OCI-LY1 (cell line): ENCODE measurements around the gene TMA16.

Source experiments
- H2AFZ ChIP-seq: fragments of 200-600 bp; sonication (generic), shearing (Covaris generic); 2 replicates; pipeline ENCODE4 v1.6.0; 2014; ENCODE audit warnings: antibody characterized with exemption, mild to moderate bottlenecking, low read length
- H3F3A ChIP-seq: fragments of 200-600 bp; sonication (generic), shearing (Covaris generic); 2 replicates; pipeline ENCODE4 v1.6.0; 2014; ENCODE audit warnings: mild to moderate bottlenecking, antibody characterized with exemption, low read length, moderate library complexity; ENCODE audit not compliant: insufficient read depth
- H3K27ac ChIP-seq: fragments of 200-600 bp; sonication (generic); 2 replicates; pipeline ENCODE4 v1.5.1; 2014; ENCODE audit warnings: low read length, mixed run types, mild to moderate bottlenecking, low read depth; ENCODE audit not compliant: poor library complexity, severe bottlenecking
- H3K27me3 ChIP-seq: fragments of 200-600 bp; sonication (generic); 2 replicates; pipeline ENCODE4 v1.6.0; 2014; ENCODE audit warnings: antibody characterized with exemption, mild to moderate bottlenecking, low read length, moderate library complexity; ENCODE audit not compliant: insufficient read depth
- H3K36me3 ChIP-seq: fragments of 200-600 bp; sonication (generic); 2 replicates; pipeline ENCODE4 v1.6.1; 2014; ENCODE audit warnings: mild to moderate bottlenecking, antibody characterized with exemption, low read length, moderate library complexity, mixed read lengths; ENCODE audit not compliant: insufficient read depth
- H3K4me1 ChIP-seq: fragments of 200-600 bp; sonication (generic); 2 replicates; pipeline ENCODE4 v1.5.1; 2014; ENCODE audit warnings: mild to moderate bottlenecking, low read length, moderate library complexity; ENCODE audit not compliant: insufficient read depth, severe bottlenecking
- H3K4me2 ChIP-seq: fragments of 200-600 bp; sonication (generic), shearing (Covaris generic); 2 replicates; pipeline ENCODE4 v1.6.1; 2014; ENCODE audit warnings: low read length
- H3K4me3 ChIP-seq: fragments of 200-600 bp; sonication (generic); 2 replicates; pipeline ENCODE4 v1.5.1; 2014; ENCODE audit warnings: low read length, low read depth, mild to moderate bottlenecking, mixed read lengths; ENCODE audit not compliant: poor library complexity, severe bottlenecking
- H3K79me2 ChIP-seq: fragments of 200-600 bp; shearing (Covaris generic); 2 replicates; pipeline ENCODE4 v1.6.1; 2016; ENCODE audit warnings: mixed run types, low read length, mixed read lengths; ENCODE audit not compliant: insufficient read depth
- H3K9ac ChIP-seq: fragments of 200-600 bp; sonication (generic), shearing (Covaris generic); 2 replicates; pipeline ENCODE4 v1.6.1; 2014; ENCODE audit warnings: mild to moderate bottlenecking, low read length, mixed read lengths
- H3K9me2 ChIP-seq: fragments of 200-600 bp; sonication (generic), shearing (Covaris generic); 2 replicates; pipeline ENCODE4 v1.6.1; 2014; ENCODE audit warnings: low read depth, mild to moderate bottlenecking, low read length, mixed read lengths
- H3K9me3 ChIP-seq: fragments of 200-600 bp; shearing (Covaris generic); 2 replicates; pipeline ENCODE4 v1.6.1; 2014; ENCODE audit warnings: low read length, mixed read lengths
- H4K20me1 ChIP-seq: fragments of 200-600 bp; sonication (generic), shearing (Covaris generic); 2 replicates; pipeline ENCODE4 v1.6.0; 2016; ENCODE audit warnings: mild to moderate bottlenecking, low read length; ENCODE audit not compliant: insufficient read depth
- EZH2 ChIP-seq: fragments of 200-600 bp; sonication (generic), shearing (Covaris generic); IDR thresholded peaks from 2 replicates; pipeline ENCODE4 v1.8.0; 2017; ENCODE audit warnings: borderline replicate concordance, mixed run types, mild to moderate bottlenecking, antibody characterized with exemption, low read length, moderate library complexity, mixed read lengths
- TF ChIP-seq, protein P1 (sequence below): fragments of 200-600 bp; sonication (generic), shearing (Covaris generic); IDR thresholded peaks from 2 replicates; pipeline ENCODE4 v1.5.1; 2017; ENCODE audit warnings: mild to moderate bottlenecking, antibody characterized with exemption, low read length, moderate library complexity, mixed read lengths

TMA16 gene

GRCh38 chr4:163556650-163557391 is 62.3 kb downstream of the TMA16 start:
- H3K9me3 ChIP-seq: peaks cover 2% of the 10 kb centered on the region; the same call in 1 of the 2 replicates
- no peak overlapping the region for H2AFZ ChIP-seq
- no peak overlapping the region for H3K4me3 ChIP-seq
- H3K27ac ChIP-seq: peak overlapping the region; percentile 82
- no peaks in the 10 kb centered on the region for H3F3A ChIP-seq
- peaks cover 40% of the 10 kb centered on the region for H3K4me1 ChIP-seq
- H3K79me2 ChIP-seq: no peaks in the 10 kb centered on the region
- peak overlapping the region; percentile 11; the same call in 1 of the 2 replicates for H3K9ac ChIP-seq
- no peaks in the 10 kb centered on the region for H3K27me3 ChIP-seq
- H3K9me2 ChIP-seq: no peaks in the 10 kb centered on the region
- H3K36me3 ChIP-seq: no peaks in the 10 kb centered on the region; the same call in 1 of the 2 replicates
- TF ChIP-seq EZH2: no peak
- TF ChIP-seq, protein P1, sequence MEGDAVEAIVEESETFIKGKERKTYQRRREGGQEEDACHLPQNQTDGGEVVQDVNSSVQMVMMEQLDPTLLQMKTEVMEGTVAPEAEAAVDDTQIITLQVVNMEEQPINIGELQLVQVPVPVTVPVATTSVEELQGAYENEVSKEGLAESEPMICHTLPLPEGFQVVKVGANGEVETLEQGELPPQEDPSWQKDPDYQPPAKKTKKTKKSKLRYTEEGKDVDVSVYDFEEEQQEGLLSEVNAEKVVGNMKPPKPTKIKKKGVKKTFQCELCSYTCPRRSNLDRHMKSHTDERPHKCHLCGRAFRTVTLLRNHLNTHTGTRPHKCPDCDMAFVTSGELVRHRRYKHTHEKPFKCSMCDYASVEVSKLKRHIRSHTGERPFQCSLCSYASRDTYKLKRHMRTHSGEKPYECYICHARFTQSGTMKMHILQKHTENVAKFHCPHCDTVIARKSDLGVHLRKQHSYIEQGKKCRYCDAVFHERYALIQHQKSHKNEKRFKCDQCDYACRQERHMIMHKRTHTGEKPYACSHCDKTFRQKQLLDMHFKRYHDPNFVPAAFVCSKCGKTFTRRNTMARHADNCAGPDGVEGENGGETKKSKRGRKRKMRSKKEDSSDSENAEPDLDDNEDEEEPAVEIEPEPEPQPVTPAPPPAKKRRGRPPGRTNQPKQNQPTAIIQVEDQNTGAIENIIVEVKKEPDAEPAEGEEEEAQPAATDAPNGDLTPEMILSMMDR: no peak
- no peaks in the 10 kb centered on the region for H4K20me1 ChIP-seq
- H3K4me2 ChIP-seq: peak overlapping the region; percentile 2; the same call in 1 of the 2 replicates

- no peaks in the 10 kb centered on the region for H3K79me2 ChIP-seq
- H3K9ac ChIP-seq: peak overlapping the region; percentile 28; the same call in 1 of the 2 replicates
- no peaks in the 10 kb centered on the region for H3K9me2 ChIP-seq
- H3K4me1 ChIP-seq: peaks cover 40% of the 10 kb centered on the region
- H3K27me3 ChIP-seq: no peaks in the 10 kb centered on the region
- peaks cover 2% of the 10 kb centered on the region; the same call in 1 of the 2 replicates for H3K9me3 ChIP-seq
- peak overlapping the region; percentile 69; the same call in 1 of the 2 replicates for H2AFZ ChIP-seq
- H3K4me2 ChIP-seq: peak overlapping the region; percentile 56
- H3K4me3 ChIP-seq: peak overlapping the region; percentile 3
- H3K36me3 ChIP-seq: no peaks in the 10 kb centered on the region; the same call in 1 of the 2 replicates
- TF ChIP-seq, protein P1: no peak
- TF ChIP-seq EZH2: no peak
- no peaks in the 10 kb centered on the region for H3F3A ChIP-seq
- H4K20me1 ChIP-seq: no peaks in the 10 kb centered on the region
- H3K27ac ChIP-seq: peak overlapping the region; percentile 82
Measured at GRCh38 chr4:163558539-163559044, 64.1 kb downstream of the TMA16 start.

GRCh38 chr4:163562496-163562895 is 68.0 kb downstream of the TMA16 start:
- Histone ChIP-seq H3K9me3 (peaks cover 2% of the 10 kb centered on the region; the same call in 1 of the 2 replicates), H3K27me3 (no peaks in the 10 kb centered on the region), H3K4me1 (peaks cover 30% of the 10 kb centered on the region), H3K4me2 (no peak overlapping the region), H3K9me2 (no peaks in the 10 kb centered on the region), H3K27ac (no peak overlapping the region), H3K4me3 (no peak overlapping the region), H3F3A (no peaks in the 10 kb centered on the region), H3K9ac (no peak overlapping the region), H4K20me1 (no peaks in the 10 kb centered on the region), H3K36me3 (no peaks in the 10 kb centered on the region; the same call in 1 of the 2 replicates), H3K79me2 (no peaks in the 10 kb centered on the region), H2AFZ (no peak overlapping the region)
- no peak for TF ChIP-seq EZH2
- TF ChIP-seq, protein P1: no peak
